Uterus (tissue), 4 donors: ENCODE results near the gene OR8B4. TPM values are rescaled to one million over a fixed set of nuclear protein-coding genes. Genes with fewer than 3 reads are reported as not detected.
"Not testable (repeated sequence)": the region's sequence is repeated elsewhere in the genome, so short reads cannot be mapped to it uniquely, and the experiment has no call there.

ENCODE experiments used
- DNase-seq, 2 donors: peaks; one replicate each; pipeline ENCODE4 v3.0.0-alpha.2; 2019 to 2020
- H3K27ac ChIP-seq, 2 donors: fragments of 200-600 bp; sonication (generic); 1 replicate in 1 of 2; 2 replicates in 1 of 2; pipeline ENCODE4 v1.5.1; 2016 to 2018
- H3K27me3 ChIP-seq, 2 donors: fragments of 200-600 bp; sonication (generic); one replicate each; pipeline ENCODE4 v1.5.1; 2018 to 2019; ENCODE audit warnings: control low read depth in 1 of 2
- H3K36me3 ChIP-seq, 2 donors: fragments of 200-600 bp; sonication (generic); one replicate each; pipeline ENCODE4 v1.5.1; 2019; ENCODE audit warnings: control low read depth in 1 of 2
- H3K4me1 ChIP-seq, 2 donors: fragments of 200-600 bp; sonication (generic); one replicate each; pipeline ENCODE4 v1.5.1; 2018 to 2019; ENCODE audit warnings: control low read depth in 1 of 2
- H3K4me3 ChIP-seq, 2 donors: fragments of 200-600 bp; sonication (generic); 1 replicate in 1 of 2; 2 replicates in 1 of 2; pipeline ENCODE4 v1.5.1; 2018 to 2019; ENCODE audit warnings: mild to moderate bottlenecking in 1 of 2
- H3K9me3 ChIP-seq, 2 donors: fragments of 200-600 bp; sonication (generic); one replicate each; pipeline ENCODE4 v1.5.1; 2019; ENCODE audit warnings: control low read depth in 1 of 2
- CTCF ChIP-seq, 4 experiments: fragments of 200-600 bp in 2 of 4; fragments of 450-650 bp in 2 of 4; sonication (generic) in 2 of 4; IDR thresholded peaks; one replicate each; pipeline ENCODE4 v1.5.1; 2016 to 2019; ENCODE audit warnings: antibody characterized with exemption in 4 of 4, mild to moderate bottlenecking in 2 of 4, moderate library complexity in 1 of 4
- POLR2A ChIP-seq, 2 donors: fragments of 450-650 bp; IDR thresholded peaks; one replicate each; pipeline ENCODE4 v1.6.1; 2016; ENCODE audit warnings: antibody characterized with exemption in 2 of 2, mild to moderate bottlenecking in 1 of 2, moderate library complexity in 1 of 2
- intact Hi-C: fragments of 100-400 bp; cut with DNase I; formaldehyde crosslinking; loops from one replicate; pipeline ENCODE4 v1.15.1; 2023; ENCODE audit warnings: low total_unique reads
- total RNA-seq, 4 donors: library from RNA; depleted of rRNA in 3 of 4; stranded (reverse); fragments of >200 nt in 3 of 4; gene quantifications; one replicate each; pipeline versions ENCODE4 v1.1.0 to v1.2.4, GENCODE V29; 2014 to 2023
- donor health status: DM: yes; HTN: yes; CAD: no.

Gene OR8B4
- total RNA-seq, 4 donors from 2014 or later, result not detected

- intact Hi-C loops, result no loop called here
- Histone ChIP-seq H3K27ac (no peak overlapping the region), H3K4me3 (no peak overlapping the region), H3K9me3 (no peaks in the 10 kb centered on the region), H3K36me3 (no peaks in the 10 kb centered on the region), H3K4me1 (no peaks in the 10 kb centered on the region), H3K27me3 (no peaks in the 10 kb centered on the region)
- TF ChIP-seq CTCF (IDR thresholded peaks at IDR 0.05) (no peak), POLR2A (IDR thresholded peaks at IDR 0.05) (no peak)
- no peak for DNase-seq
Observed at GRCh38 chr11:124394408-124394807, 30.3 kb downstream of the OR8B4 start.

- Histone ChIP-seq H3K36me3 (no peaks in the 10 kb centered on the region), H3K27me3 (no peaks in the 10 kb centered on the region), H3K9me3 (no peaks in the 10 kb centered on the region), H3K27ac (no peak within 1 kb of the TSS), H3K4me3 (no peak within 1 kb of the TSS), H3K4me1 (no peaks in the 10 kb centered on the region)
- intact Hi-C loops, result no loop called here
- TF ChIP-seq POLR2A (IDR thresholded peaks at IDR 0.05), result no peak
- DNase-seq, result no peak
Observed at GRCh38 chr11:124384399-124384798, 40.3 kb downstream of the OR8B4 start, which contains the start of gene OR8B2. Gene OR8B2 (minus strand): TSS chr11:124384499. CDS start chr11:124383343, 1,156 bp downstream.

GRCh38 chr11:124382857-124383256 lies 41.8 kb downstream of the OR8B4 start:
- H3K27me3 ChIP-seq, DNase-seq, H3K4me3 ChIP-seq, H3K9me3 ChIP-seq, intact Hi-C loops, H3K27ac ChIP-seq, H3K36me3 ChIP-seq, H3K4me1 ChIP-seq: not testable (repeated sequence)

- intact Hi-C loops, result no loop called here
- TF ChIP-seq CTCF (IDR thresholded peaks at IDR 0.05) (no peak), POLR2A (IDR thresholded peaks at IDR 0.05) (no peak)
- Histone ChIP-seq H3K4me3 (no peak overlapping the region), H3K9me3 (no peaks in the 10 kb centered on the region), H3K27ac (no peak overlapping the region), H3K36me3 (no peaks in the 10 kb centered on the region), H3K4me1 (no peaks in the 10 kb centered on the region), H3K27me3 (no peaks in the 10 kb centered on the region)
- DNase-seq, result no peak
Observed at GRCh38 chr11:124380585-124380984, 44.1 kb downstream of the OR8B4 start.

GRCh38 chr11:124376280-124376679 lies 48.4 kb downstream of the OR8B4 start:
- TF ChIP-seq POLR2A (IDR thresholded peaks at IDR 0.05) (no peak), CTCF (IDR thresholded peaks at IDR 0.05) (no peak)
- Histone ChIP-seq H3K4me3 (no peak overlapping the region), H3K9me3 (no peaks in the 10 kb centered on the region), H3K4me1 (no peaks in the 10 kb centered on the region), H3K36me3 (no peaks in the 10 kb centered on the region), H3K27me3 (no peaks in the 10 kb centered on the region), H3K27ac (no peak overlapping the region)
- intact Hi-C loops, result no loop called here
- DNase-seq, result no peak

Other genes with a start within 250 kb of the OR8B4 start
- not detected for gene OR10D3, start 241.5 kb downstream of the OR8B4 start, total RNA-seq
- not detected for gene OR8G1, start 183.8 kb downstream of the OR8B4 start, total RNA-seq
- not detected for gene OR8G5, start 168.5 kb downstream of the OR8B4 start, total RNA-seq
- not detected for gene OR8D1, start 110.9 kb downstream of the OR8B4 start, total RNA-seq
- not detected for gene OR8D2, start 104.7 kb downstream of the OR8B4 start, total RNA-seq
- not detected for gene OR8B2, start 40.4 kb downstream of the OR8B4 start, total RNA-seq
- not detected for gene OR8B3, start 25.8 kb downstream of the OR8B4 start, total RNA-seq
- not detected for gene OR8B8, start 20.8 kb upstream of the OR8B4 start, total RNA-seq
- gene OR8B12, start 118.8 kb upstream of the OR8B4 start, total RNA-seq, result not detected
- not detected for gene OR8A1, start 145.1 kb upstream of the OR8B4 start, total RNA-seq
- gene PANX3, start 186.6 kb upstream of the OR8B4 start, total RNA-seq, result not detected
- gene TBRG1, start 198.0 kb upstream of the OR8B4 start, total RNA-seq, result 10 to 100 TPM; 25.4 to 61.0 (median 38.9) TPM
- gene SIAE, start 248.9 kb upstream of the OR8B4 start, total RNA-seq, result 1 to 10 TPM in 3 of 4 donors, under 1 TPM in 1; 0.77 to 7.5 (median 5.3) TPM
- gene SPA17, start 249.0 kb upstream of the OR8B4 start, total RNA-seq, result 1 to 10 TPM in 3 of 4 donors, under 1 TPM in 1; 0.51 to 9.0 (median 2.7) TPM